ENCODE measurements around the gene KRTAP1-1. TPM values are rescaled to one million over a fixed set of nuclear protein-coding genes. Genes with fewer than 3 reads are reported as not detected.

KRTAP1-1 gene
- total RNA-seq, 2 donors from 2014 or later, result not detected

DNA sequence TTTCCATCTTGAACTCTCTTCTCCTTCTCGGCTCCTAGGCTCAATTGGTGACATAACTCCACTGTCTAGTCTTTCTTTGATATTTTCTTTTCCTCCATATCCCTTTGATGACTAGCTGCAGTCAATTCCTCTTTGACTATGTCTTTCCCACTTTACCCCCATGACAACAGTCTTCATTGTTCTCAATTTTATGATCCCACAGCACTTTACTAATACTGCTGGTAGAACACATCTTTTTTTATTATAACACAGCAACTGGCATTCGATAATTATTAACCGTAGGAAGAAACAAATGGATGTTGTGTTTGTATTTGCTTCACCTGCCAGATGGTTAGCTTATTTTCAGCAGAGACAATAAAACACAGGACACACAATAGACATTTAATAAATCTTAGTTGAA is 48.6 kb downstream of the KRTAP1-1 start:
- DNase-seq (ENCODE audit: low spot score), result no peak
- intact Hi-C loops (cut with DNase I), result no loop called here

Other genes starting within 250 kb of the KRTAP1-1 start
- gene KRT28, start 241.5 kb downstream of the KRTAP1-1 start, total RNA-seq, result not detected
- 10 to 100 TPM; 36.9 to 44.9 TPM for gene KRT10, start 218.8 kb downstream of the KRTAP1-1 start, total RNA-seq
- not detected for gene KRT12, start 174.2 kb downstream of the KRTAP1-1 start, total RNA-seq
- gene KRT20, start 156.2 kb downstream of the KRTAP1-1 start, total RNA-seq, result not detected
- under 1 TPM; 0.24 to 0.37 TPM for gene KRT23, start 103.8 kb downstream of the KRTAP1-1 start, total RNA-seq
- not detected for gene KRT39, start 74.5 kb downstream of the KRTAP1-1 start, total RNA-seq
- not detected for gene KRT40, start 57.1 kb downstream of the KRTAP1-1 start, total RNA-seq
- gene KRTAP3-3, start 47.3 kb downstream of the KRTAP1-1 start, total RNA-seq, result not detected
- gene KRTAP3-2, start 41.5 kb downstream of the KRTAP1-1 start, total RNA-seq, result not detected
- gene KRTAP3-1, start 32.3 kb downstream of the KRTAP1-1 start, total RNA-seq, result not detected
- gene KRTAP1-5, start 14.2 kb downstream of the KRTAP1-1 start, total RNA-seq, result not detected
- gene KRTAP1-4, start 11.3 kb downstream of the KRTAP1-1 start, total RNA-seq, result not detected
- not detected for gene KRTAP1-3, start 6.6 kb downstream of the KRTAP1-1 start, total RNA-seq
- gene KRTAP2-1, start 5.9 kb upstream of the KRTAP1-1 start, total RNA-seq, result not detected
- not detected for gene KRTAP2-2, start 13.8 kb upstream of the KRTAP1-1 start, total RNA-seq
- gene KRTAP2-3, start 18.7 kb upstream of the KRTAP1-1 start, total RNA-seq, result not detected
- gene KRTAP2-4, start 24.4 kb upstream of the KRTAP1-1 start, total RNA-seq, result not detected
- gene KRTAP4-7, start 42.7 kb upstream of the KRTAP1-1 start, total RNA-seq, result not detected
- gene KRTAP4-8, start 56.7 kb upstream of the KRTAP1-1 start, total RNA-seq, result not detected
- gene KRTAP4-16, start 60.8 kb upstream of the KRTAP1-1 start, total RNA-seq, result not detected
- gene KRTAP4-9, start 63.9 kb upstream of the KRTAP1-1 start, total RNA-seq, result not detected
- not detected for gene KRTAP4-11, start 76.9 kb upstream of the KRTAP1-1 start, total RNA-seq
- not detected for gene KRTAP4-12, start 82.7 kb upstream of the KRTAP1-1 start, total RNA-seq
- gene KRTAP4-6, start 99.1 kb upstream of the KRTAP1-1 start, total RNA-seq, result not detected
- not detected for gene KRTAP4-5, start 108.4 kb upstream of the KRTAP1-1 start, total RNA-seq
- gene KRTAP4-4, start 119.3 kb upstream of the KRTAP1-1 start, total RNA-seq, result not detected
- gene KRTAP4-3, start 126.8 kb upstream of the KRTAP1-1 start, total RNA-seq, result not detected
- not detected for gene KRTAP4-2, start 136.8 kb upstream of the KRTAP1-1 start, total RNA-seq
- not detected for gene KRTAP4-1, start 143.5 kb upstream of the KRTAP1-1 start, total RNA-seq
- not detected for gene KRTAP9-1, start 148.4 kb upstream of the KRTAP1-1 start, total RNA-seq
- gene KRTAP9-2, start 185.2 kb upstream of the KRTAP1-1 start, total RNA-seq, result not detected
- not detected for gene KRTAP9-3, start 191.0 kb upstream of the KRTAP1-1 start, total RNA-seq
- gene KRTAP9-8, start 196.5 kb upstream of the KRTAP1-1 start, total RNA-seq, result not detected
- gene KRTAP9-4, start 208.2 kb upstream of the KRTAP1-1 start, total RNA-seq, result not detected
- gene KRTAP9-9, start 213.9 kb upstream of the KRTAP1-1 start, total RNA-seq, result not detected
- gene KRTAP9-6, start 223.9 kb upstream of the KRTAP1-1 start, total RNA-seq, result not detected
- not detected for gene KRTAP9-7, start 234.2 kb upstream of the KRTAP1-1 start, total RNA-seq